GM12875 (cell line): ENCODE results near the gene SHROOM3.

Experiments used
- H3K4me3 ChIP-seq: one replicate; pipeline ENCODE4 v1.5.1; 2011; ENCODE audit warnings: low read depth, low read length, control low read depth
- TF ChIP-seq, protein P1 (sequence below): IDR thresholded peaks from 2 replicates; pipeline ENCODE4 v1.5.1; 2011; ENCODE audit warnings: low read depth, mild to moderate bottlenecking, control low read depth, inconsistent platforms, low read length, moderate library complexity, borderline replicate concordance; ENCODE audit not compliant: insufficient read depth

Gene SHROOM3

DNA sequence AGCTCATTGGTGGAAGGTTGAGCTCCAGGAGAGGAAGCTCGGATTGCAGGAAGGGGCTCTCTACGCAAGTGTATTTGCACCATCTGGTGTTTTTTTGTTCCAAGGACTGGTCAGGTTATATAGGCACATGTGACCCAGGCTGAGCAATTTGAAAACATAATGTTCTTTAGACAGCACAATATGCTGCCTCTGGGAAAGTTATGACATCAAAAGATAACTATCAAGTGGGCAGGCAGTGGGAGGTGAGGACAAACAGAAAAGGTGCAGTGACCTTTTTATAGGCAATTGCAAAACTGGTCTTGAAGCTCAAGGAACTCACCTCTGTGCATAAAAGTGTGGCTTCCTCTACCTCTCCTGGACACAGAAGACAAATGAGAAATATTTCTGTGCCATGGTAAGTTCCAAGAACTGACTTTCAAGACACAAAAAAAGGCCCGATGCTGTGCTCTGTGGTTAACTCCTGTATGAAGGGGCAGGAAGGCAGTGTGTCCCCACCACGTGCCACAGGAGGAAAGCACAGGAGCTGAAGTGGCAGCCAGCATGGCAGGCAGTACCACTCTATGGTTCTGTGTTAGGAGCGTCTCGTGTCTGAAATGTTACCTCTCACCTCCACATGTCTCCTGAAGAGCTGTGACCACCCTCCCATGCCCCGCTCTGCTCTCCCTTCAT lies 128.6 kb downstream of the SHROOM3 start:
- TF ChIP-seq, protein P1, sequence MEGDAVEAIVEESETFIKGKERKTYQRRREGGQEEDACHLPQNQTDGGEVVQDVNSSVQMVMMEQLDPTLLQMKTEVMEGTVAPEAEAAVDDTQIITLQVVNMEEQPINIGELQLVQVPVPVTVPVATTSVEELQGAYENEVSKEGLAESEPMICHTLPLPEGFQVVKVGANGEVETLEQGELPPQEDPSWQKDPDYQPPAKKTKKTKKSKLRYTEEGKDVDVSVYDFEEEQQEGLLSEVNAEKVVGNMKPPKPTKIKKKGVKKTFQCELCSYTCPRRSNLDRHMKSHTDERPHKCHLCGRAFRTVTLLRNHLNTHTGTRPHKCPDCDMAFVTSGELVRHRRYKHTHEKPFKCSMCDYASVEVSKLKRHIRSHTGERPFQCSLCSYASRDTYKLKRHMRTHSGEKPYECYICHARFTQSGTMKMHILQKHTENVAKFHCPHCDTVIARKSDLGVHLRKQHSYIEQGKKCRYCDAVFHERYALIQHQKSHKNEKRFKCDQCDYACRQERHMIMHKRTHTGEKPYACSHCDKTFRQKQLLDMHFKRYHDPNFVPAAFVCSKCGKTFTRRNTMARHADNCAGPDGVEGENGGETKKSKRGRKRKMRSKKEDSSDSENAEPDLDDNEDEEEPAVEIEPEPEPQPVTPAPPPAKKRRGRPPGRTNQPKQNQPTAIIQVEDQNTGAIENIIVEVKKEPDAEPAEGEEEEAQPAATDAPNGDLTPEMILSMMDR = no peak

DNA sequence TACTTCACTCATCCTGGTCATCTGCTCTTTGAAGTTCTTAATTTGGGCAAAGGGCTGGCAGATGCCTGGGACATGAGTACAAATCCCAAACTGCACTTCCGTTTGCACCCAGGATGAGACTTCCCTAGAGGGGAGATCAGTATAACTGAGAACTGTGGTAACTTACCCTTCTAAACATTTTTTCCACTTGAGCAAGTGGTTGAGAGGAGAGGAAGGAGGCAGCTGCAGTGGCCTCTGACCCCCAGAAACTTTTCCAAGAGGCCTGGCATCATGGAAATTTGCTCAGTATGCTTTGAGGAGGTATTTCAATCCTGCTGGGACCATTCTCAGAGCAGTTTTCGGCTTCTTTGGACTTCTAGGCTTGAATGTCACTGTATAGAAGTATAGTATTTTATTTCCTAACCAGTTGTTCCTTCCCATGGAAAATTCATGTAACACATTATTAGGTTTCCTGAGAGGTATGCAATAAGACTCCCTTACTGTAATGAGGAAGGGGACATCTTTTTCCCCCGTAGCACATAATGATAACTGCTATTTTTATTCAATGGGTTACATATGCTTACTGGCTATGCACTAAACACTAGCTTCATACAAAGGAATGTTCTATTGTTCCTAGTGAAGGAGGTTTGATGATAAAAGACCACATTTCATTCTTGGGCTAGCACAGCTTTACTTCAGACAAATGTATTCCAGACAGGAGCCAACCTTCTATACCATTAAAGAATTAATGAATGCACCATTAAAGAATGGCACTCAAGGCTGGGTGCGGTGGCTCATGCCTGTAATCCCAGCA lies 129.3 kb downstream of the SHROOM3 start:
- TF ChIP-seq, protein P1 = no peak
- H3K4me3 ChIP-seq = no peak overlapping the region

More for the DNA sequence above, 128.6 kb downstream of the SHROOM3 start:
- no peak overlapping the region for H3K4me3 ChIP-seq

DNA sequence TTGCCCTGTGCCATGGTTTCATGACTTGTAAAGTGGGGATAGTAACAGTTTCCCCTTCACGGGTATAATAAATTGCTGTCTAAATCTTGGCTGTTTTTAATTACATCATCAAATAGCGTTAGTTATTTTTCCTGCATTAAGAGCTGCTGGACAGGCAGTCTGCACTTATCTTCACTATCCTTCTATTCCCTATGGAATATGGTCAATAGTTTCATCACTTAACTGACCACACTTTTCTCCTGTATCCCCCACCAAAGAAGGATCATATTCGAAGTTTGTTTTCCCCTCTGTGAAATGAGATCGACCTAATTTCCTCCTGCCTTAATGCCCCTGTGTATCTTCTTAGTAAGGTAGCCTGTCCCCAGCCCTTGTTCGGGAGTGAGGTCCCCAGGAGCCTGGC lies 133.2 kb downstream of the SHROOM3 start:
- TF ChIP-seq, protein P1 = no peak
- H3K4me3 ChIP-seq = no peak overlapping the region

DNA sequence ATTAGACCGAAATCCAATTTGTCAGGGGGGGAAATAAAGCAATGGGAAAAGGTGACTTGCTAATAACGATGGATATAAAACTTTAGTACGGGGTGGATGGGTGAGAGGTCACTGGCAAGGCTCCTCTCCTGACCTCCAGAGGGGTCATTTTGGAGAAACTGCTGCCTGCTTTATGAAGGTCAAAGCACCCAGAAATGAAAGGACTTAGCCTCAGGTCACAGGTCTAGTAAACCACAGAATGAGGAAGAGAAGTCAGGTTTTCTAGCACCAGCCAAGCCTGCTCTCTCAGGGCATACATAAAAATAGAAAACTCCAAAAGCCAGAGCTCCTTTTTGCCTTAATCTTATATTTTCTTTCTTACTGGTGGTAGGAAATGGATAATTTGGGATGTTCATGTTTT lies 134.2 kb downstream of the SHROOM3 start:
- TF ChIP-seq, protein P1 = no peak
- no peak overlapping the region for H3K4me3 ChIP-seq

DNA sequence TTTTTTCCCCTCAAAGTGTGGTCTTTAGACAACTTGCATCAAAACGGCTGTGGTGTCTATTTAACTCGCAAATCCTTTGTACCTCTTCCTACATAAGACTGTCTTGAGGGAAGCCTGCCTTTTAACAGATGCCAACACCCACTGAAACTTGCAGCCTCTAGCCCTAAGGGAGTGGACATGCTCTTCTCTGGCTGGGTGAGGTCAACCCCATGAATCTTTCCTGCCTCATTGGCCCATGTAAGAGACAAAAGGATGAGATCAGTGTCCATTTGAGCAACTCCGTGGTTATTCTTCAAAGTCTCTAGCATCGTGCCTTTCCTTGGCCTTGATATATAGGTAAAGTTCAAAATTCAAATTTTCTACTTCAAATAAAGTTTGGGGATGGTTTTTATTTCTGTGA lies 134.7 kb downstream of the SHROOM3 start:
- H3K4me3 ChIP-seq = no peak overlapping the region
- TF ChIP-seq, protein P1 = no peak

DNA sequence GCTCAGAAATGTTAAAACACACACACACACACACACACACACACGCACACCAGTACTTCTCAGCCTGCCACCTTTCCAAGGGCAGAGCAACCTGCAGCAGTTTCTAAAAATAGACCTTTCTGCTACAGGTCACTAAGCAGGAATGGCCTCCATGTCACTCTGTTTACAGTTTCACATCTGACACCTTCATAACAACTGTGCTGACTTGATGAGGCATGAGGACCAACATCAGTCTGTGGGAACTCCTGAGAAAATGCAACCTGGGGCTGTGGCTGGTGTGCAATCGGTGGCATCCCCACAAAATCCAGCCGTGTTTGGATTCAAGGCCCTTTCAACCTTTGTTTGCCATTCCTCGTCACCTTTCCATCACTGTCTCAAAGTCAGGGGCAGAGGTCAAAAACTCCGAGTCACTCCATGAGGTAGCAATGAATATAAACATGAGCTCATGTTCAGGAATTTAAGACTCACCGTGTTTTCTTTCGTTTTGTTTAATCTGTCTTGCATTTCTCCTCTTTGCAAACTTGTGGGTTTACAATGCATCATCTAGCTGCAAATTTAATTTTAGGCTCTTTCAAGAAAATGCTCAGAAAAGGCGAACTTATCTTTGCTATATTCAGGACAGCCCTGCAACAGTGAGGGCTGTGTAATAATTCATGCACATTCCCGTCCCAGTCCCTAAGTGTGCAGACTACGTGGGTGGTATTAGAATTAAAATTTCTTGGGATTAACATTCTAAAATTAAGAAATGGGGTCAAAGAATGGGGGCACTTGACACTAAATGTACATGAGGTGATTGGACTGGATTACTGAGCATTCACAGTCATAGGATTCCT lies 135.3 kb downstream of the SHROOM3 start:
- TF ChIP-seq, protein P1 = no peak
- no peak overlapping the region for H3K4me3 ChIP-seq
